GM21423 (cell line): ENCODE data around the gene NR2C1.

Experiments
- ATAC-seq: cut with Tn5 transposase; IDR thresholded peaks from one replicate; pipeline ENCODE4 v1.9.1; 2021; ENCODE audit warnings: mild to moderate bottlenecking, moderate library complexity; ENCODE audit not compliant: unreplicated experiment

Gene NR2C1

DNA sequence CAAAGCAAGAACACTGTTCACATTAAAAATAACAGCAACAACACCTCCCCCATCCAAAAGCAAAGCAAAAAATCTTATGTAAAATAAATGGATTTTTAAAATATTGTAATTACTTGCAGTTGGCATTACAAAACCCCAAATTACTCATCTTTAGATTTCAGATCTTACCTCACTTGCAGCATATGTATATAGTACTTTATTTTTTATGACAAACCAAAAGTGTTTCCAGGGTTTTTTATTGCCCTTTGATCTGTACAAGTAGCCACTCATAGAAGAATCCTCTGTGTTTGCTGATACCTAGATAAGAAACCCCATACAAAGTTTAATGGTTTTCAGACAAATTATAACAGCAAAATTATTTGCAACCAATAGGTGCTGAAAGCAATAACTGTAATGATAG lies 12.2 kb upstream of the NR2C1 start:
- ATAC-seq = no peak

- no peak for ATAC-seq
Observed at GRCh38 chr12:95083938-95084337, 10.5 kb upstream of the NR2C1 start.

DNA sequence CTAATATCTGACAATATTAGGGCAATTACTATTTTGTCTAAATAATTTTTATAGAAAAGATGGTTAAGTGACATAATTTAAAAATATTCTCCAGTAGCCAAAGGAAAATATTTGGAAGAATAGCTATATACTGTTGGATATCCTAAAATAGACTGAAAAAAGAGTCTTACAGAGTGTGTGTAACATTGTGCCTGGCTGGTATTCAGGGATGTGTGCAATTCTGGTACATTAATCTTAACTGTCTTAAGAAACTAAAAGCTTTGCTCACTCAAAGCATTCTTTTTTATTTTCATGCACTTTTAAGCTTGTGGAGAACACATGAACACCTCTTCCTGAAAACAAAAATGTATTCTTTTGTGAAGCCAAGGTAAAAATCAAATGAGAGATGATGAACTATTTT lies 10.1 kb upstream of the NR2C1 start:
- no peak for ATAC-seq

DNA sequence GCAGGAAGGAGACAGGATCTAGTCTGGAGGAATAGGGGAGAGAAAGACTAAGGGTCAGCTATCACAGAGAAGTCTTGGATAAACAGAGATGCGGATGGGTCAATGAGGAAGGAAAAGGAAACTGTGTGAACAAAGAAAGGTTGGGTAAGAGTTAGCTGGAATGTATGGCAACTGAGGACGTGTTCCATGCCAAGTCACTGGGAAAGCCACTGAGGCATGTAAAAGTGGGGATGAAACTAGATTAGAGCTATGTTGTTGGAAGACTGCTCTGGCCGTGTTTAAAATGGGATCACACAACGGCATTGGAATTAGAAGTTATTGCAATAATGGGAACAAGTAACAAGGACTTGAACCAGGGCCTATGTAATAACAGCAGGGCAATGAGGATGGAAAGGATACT lies 3.9 kb upstream of the NR2C1 start:
- no peak for ATAC-seq

GRCh38 chr12:95074766-95075165 lies 1.3 kb upstream of the NR2C1 start:
- ATAC-seq = no peak

DNA sequence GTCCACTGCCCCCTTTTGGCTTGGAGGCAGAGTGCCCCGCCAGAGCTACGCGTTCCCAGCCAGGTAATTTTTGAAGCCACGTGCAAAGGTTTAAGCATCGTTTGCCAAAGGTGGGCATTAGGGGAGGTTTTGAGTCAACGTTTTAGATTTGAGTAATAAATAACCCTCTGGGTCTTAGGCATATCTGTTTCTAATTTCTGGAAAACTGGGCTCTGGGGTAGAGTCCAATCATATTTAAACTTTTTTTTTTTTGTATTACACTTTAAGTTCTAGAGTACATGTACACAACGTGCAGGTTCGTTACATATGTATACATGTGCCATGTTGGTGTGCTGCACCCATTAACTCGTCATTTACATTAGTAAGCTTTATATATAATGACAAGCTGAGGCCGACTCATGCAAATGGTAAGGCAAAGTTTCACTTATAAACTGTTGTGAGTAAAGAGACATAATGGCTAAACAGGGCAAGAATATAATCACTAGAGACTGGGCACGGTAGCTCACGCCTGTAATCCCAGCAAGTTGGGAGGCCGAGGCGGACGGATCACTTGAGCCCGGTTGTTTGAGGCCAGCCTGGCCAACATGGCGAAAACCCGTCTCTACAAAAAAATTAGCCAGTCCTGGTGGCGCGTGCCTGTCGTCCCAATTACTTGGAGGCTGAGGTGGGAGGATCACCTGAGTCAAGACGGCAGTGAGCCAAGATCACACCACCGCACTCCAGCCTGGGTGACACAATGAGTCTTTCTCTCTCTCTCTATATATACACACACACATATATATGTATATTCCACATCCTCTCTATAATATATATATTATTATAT lies 491 bp upstream of the NR2C1 start:
- no peak for ATAC-seq

DNA sequence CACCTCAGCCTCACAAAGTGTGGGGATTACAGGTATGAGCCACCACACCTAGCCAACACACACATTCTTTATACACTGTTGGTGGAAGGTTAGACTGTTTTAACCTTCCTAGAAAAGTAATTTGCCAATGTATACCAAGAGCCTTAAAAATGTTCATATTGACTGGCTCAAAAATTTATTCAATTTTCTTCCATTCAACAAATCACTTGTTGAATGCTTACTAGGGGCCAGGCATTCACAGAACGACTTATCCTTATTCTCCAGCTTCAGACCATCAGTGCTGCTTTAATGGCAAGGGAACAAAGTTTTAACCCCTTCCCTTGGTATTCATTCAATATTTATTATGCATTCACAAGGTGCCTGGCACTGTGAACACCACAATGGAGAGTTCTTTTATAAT lies 3.0 kb downstream of the NR2C1 start:
- ATAC-seq = no peak

DNA sequence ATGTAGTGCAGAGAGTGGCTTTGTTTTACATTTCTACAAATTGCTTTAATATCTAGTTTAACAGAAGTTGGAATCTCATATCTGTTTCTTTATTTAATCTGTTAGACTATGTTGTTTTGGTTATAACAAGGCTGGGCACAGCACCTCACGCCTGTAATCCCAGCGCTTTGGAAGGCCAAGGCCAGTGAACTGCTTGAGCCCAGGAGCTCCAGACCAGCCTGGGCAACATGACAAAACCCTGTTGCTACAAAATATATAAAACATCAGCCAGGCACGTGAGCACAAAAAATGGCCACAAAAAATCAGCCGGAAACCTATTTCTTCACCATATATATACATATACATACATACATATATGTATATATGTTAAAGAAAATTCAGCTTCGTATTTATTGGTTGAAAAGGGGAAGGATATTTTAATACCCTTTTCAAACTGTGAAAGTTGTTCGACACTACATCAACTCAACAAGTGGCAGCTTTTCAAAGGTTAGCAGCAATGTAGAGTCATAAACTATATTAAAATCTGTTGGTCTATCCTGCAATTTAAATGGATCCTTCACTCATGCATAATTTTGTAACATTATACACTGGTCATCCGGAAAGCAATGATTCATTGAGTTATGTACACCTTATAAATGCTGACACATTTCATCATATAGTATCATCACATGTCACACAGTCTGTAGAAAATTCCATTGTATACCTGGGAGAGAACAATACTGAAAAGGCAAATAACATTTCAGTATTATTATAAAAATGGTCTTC lies 7.1 kb downstream of the NR2C1 start:
- no peak for ATAC-seq

- no peak for ATAC-seq
Observed at GRCh38 chr12:95060951-95061350, 12.5 kb downstream of the NR2C1 start.

- no peak for ATAC-seq
Observed at GRCh38 chr12:95059984-95060383, 13.4 kb downstream of the NR2C1 start.

DNA sequence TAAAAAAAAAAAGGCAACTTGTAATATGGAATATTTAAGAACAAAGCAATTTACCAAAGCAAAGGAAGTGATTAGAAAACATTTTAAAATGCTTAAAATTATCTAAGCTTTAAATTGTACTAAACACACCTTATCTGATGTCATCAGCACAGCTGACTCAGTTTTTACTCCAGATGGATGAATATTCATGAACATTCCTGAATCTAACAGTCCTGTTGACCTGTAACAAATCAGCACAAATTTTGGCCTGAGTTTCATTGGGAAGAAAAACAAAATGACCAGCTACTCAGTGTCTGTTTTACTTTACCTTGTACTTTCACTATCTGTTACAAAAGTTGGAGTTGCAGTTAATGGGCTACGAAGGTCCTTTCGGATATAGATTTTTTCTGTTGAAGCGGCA lies 16.0 kb downstream of the NR2C1 start:
- no peak for ATAC-seq

DNA sequence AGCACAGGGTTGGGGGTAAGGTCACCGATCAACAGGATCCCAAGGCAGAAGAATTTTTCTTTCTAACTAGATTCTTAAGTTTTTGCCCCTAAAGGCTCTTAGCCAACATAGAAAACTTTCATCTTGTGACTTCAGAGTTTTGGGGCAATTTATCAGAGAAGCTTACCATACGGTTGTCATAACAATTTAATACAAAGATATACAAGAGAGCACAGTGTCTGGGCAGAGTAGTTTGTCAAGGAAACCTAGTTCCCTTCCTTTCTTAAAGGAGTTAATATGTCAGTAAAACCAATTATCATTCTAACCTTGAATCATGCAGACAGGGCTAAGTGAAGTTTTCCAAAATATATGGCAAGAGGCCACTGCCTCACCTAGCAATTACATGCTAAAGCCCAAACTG lies 18.4 kb downstream of the NR2C1 start:
- ATAC-seq = no peak

DNA sequence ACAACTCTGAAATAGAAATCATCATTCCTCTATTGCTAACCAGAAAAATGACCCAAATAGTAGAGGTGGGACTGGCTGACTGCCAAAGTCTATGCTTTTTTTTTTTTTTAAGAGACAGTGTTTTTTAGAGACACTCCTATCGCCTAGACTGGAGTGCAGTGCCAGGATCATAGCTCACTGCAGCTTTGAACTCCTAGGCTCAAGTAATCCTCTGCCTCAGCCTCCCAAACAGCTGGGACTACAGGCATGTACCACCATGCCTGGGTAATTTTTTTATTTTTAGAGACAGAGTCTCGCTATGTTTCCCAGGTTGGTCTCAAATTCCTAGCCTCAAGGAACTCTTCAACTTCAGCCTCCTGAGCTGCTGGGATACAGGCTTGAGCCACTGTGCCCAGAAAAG lies 19.2 kb downstream of the NR2C1 start:
- no peak for ATAC-seq

DNA sequence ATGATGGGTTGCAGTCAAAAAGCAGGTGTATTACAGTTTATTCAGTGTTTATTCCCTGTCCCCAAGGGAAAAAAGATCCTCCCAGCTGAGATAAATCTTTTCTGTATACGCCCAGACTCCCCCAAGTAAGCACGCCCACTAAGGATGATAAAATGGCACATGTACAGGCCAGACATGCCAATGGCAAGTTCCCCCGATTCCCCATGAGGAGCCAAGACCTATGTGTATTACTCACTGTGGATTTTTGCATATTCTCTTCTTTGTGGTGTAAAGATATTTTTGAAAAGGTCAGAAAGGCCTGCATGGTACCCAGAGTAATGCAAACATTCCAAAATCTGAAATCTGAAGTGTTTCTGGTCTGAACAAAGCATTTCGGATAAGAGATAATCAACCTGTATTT lies 22.2 kb downstream of the NR2C1 start:
- no peak for ATAC-seq

- ATAC-seq = no peak
Observed at GRCh38 chr12:95037906-95038305, 35.5 kb downstream of the NR2C1 start.

GRCh38 chr12:95034750-95035149 lies 38.7 kb downstream of the NR2C1 start:
- ATAC-seq = no peak

- no peak for ATAC-seq
Observed at GRCh38 chr12:95022477-95022876, 50.9 kb downstream of the NR2C1 start.

GRCh38 chr12:95017482-95017881 lies 55.9 kb downstream of the NR2C1 start:
- no peak for ATAC-seq

DNA sequence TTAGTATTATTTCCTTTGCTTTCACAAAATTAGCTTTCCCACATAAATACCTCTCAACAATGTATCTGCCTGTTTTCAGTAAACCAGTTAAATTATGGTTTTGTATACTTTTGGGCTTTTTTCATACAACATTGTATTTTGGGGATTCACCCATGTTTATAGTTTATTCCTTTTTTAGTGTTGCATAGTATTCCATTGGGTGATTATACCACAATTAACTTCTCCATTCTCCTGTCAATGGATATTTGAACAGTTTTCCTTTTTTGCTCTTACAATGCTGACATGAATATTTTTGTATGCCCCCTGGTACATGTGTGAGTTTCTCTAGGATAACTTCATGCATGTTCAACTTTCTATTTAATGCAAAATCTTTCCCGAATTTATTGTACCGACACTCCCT lies 57.3 kb downstream of the NR2C1 start:
- ATAC-seq = no peak

GRCh38 chr12:95014554-95014953 lies 58.9 kb downstream of the NR2C1 start:
- no peak for ATAC-seq

DNA sequence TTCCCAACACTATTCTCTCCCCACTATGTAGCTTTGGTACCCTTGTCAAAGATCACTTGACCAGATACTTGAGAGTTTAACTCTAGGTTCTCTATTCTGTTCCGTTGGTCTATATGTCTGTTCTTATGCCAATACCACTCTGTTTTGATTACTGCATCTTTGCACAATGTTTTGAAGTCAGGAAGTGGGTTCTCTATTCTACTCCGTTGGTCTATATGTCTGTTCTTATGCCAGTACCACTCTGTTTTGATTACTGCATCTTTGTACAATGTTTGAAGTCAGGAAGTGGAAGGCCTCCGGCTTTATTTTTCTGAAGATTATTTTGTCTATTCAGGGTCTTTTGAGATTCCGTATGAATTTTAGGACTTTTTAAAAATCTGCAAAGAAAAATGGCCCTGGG lies 67.2 kb downstream of the NR2C1 start:
- no peak for ATAC-seq

GRCh38 chr12:95004610-95005009 lies 68.8 kb downstream of the NR2C1 start:
- ATAC-seq = no peak

- ATAC-seq = peak; percentile 3
Observed at GRCh38 chr12:95003921-95004272, 69.5 kb downstream of the NR2C1 start.
